Measurements from ENCODE around the gene ACSS1.

Gene ACSS1

GRCh38 chr20:25064561-25065071 lies 6.7 kb upstream of the ACSS1 start:
- DNase-seq (ENCODE audit: low read depth in 2 of 2), result no peak
- H3K4me3 ChIP-seq (replicated peaks in 1 of 2; ENCODE audit: low read depth in 2 of 2, low read length in 2 of 2), result no peak overlapping the region
- TF ChIP-seq, protein P1, sequence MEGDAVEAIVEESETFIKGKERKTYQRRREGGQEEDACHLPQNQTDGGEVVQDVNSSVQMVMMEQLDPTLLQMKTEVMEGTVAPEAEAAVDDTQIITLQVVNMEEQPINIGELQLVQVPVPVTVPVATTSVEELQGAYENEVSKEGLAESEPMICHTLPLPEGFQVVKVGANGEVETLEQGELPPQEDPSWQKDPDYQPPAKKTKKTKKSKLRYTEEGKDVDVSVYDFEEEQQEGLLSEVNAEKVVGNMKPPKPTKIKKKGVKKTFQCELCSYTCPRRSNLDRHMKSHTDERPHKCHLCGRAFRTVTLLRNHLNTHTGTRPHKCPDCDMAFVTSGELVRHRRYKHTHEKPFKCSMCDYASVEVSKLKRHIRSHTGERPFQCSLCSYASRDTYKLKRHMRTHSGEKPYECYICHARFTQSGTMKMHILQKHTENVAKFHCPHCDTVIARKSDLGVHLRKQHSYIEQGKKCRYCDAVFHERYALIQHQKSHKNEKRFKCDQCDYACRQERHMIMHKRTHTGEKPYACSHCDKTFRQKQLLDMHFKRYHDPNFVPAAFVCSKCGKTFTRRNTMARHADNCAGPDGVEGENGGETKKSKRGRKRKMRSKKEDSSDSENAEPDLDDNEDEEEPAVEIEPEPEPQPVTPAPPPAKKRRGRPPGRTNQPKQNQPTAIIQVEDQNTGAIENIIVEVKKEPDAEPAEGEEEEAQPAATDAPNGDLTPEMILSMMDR (IDR thresholded peaks at IDR 0.05; ENCODE audit: low read depth, low read length), result no peak

DNA sequence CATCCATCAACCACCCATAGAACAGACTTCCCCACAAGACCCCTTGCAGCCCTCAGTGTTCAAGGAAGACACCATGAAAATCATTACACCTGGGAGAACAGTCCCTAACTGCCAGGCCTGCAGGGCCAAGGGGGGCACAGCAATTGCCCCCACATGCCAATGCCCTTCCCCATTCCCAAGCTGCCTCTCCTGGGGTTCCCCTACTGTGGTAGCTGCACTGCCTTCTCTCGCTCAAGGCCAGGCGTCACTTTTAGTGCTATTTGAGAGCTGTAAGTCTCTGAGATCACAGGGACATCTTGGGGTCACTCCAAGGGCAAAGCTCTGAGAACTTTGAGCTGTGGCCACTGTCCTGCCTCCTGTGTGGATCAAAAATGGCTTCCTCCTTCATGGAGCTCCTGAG lies 6.0 kb upstream of the ACSS1 start:
- no peak for DNase-seq (ENCODE audit: low read depth in 2 of 2)
- TF ChIP-seq, protein P1 (IDR thresholded peaks at IDR 0.05; ENCODE audit: low read depth, low read length), result no peak
- no peak overlapping the region for H3K4me3 ChIP-seq (replicated peaks in 1 of 2; ENCODE audit: low read depth in 2 of 2, low read length in 2 of 2)

DNA sequence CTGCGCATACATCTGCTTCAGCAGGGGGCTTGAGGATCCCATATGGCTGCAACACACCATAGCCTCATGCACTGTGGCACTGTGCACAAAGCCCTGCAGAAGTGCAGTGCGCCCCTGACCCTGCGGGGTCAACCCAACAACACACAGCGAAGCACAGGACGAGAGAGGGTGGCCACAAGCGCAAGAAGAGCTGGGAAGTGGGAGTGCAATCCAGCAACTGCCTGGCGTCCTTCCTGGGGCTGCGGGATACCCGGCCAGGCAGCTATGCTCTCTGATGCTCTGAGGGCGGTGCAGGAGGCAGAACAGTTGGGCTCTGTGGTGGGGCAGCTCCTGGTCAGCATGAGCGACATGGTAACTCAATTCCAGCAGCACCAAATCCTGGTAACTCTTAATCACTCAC lies 5.6 kb upstream of the ACSS1 start:
- no peak for DNase-seq (ENCODE audit: low read depth in 2 of 2)

GRCh38 chr20:25062841-25063240 lies 4.9 kb upstream of the ACSS1 start:
- DNase-seq (ENCODE audit: low read depth in 2 of 2), result no peak
- H3K4me3 ChIP-seq (replicated peaks in 1 of 2; ENCODE audit: low read depth in 2 of 2, low read length in 2 of 2), result no peak overlapping the region
- TF ChIP-seq, protein P1 (IDR thresholded peaks at IDR 0.05; ENCODE audit: low read depth, low read length), result no peak

More for the DNA sequence above, 5.6 kb upstream of the ACSS1 start:
- TF ChIP-seq, protein P1 (IDR thresholded peaks at IDR 0.05; ENCODE audit: low read depth, low read length), result no peak
- no peak overlapping the region for H3K4me3 ChIP-seq (replicated peaks in 1 of 2; ENCODE audit: low read depth in 2 of 2, low read length in 2 of 2)

DNA sequence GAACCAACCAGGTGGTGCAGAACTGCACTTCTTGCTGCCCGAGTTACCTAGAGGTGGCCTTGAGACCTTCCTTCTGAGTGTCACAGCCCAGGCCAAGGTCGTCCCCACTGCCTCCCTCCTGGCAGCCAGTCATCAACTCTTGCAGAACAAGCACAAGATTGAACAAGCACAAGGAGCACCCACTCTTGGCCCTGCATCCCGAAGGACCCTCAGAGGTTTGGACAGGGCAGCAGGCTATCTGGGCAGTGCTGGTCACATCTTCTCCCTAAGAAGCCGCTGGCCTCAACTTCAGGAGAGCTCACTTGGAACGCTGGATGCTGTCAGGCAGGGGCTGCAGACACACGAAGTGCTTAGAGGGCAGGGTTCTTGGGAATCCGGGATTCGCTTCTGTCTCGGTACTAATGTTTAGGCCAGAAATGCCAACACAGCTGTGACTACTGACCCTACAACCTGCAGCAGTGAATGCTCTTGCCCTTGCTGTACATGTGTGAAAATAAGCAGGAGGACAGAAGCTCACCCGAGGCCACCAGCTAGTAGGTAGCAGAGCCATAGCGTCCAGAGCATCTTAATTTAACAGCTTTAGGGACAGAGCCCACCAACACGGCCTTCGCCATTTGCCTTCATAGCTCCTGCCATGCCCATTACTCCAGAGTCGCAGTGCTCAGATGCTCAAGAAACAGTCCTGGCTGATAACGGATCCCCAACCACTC lies 4.0 kb upstream of the ACSS1 start:
- TF ChIP-seq, protein P1 (IDR thresholded peaks at IDR 0.05; ENCODE audit: low read depth, low read length), result no peak
- no peak overlapping the region for H3K4me3 ChIP-seq (replicated peaks in 1 of 2; ENCODE audit: low read depth in 2 of 2, low read length in 2 of 2)
- no peak for DNase-seq (ENCODE audit: low read depth in 2 of 2)

DNA sequence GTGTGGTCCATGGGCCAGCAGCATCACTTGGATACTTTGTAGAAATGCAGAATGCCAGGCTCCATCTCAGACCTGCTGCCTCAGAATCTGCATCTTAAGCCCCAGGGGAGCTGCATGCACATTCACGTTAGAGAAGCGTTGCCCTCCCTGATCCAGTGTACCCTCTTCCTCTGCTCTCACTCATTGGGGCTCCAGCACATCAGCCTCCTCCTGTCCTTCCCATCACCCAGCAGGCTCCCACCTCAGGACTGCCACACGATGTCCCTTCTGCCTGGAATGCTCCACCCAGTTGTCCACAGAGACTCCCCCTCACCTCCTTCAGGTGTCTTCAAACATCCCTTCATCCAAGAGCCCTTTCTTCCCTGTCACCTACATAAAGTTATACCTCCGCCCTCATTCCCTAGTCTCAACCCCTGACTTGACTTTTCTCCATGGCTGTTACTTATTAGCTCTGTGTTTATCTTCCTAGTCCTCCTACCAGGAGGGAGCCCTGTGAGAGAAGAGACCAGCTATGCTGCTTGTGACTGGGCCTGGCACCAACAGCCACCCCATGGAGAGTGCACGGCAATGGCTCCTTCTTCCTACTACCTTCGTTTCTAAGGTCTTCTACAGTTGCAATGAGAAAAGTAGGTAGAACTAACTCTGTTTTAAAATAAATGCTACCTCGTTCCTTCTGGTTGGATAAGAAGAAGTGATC lies 3.3 kb upstream of the ACSS1 start:
- DNase-seq (ENCODE audit: low read depth in 2 of 2), result no peak
- H3K4me3 ChIP-seq (replicated peaks in 1 of 2; ENCODE audit: low read depth in 2 of 2, low read length in 2 of 2), result no peak overlapping the region
- TF ChIP-seq, protein P1 (IDR thresholded peaks at IDR 0.05; ENCODE audit: low read depth, low read length), result no peak

Measured in cardiac fibroblast (primary cell).